Mononuclear cell (primary cell): ENCODE measurements around the gene C4A. TPM values are rescaled to one million over a fixed set of nuclear protein-coding genes. Genes with fewer than 3 reads are reported as not detected.
"Not testable (repeated sequence)": the region's sequence is repeated elsewhere in the genome, so short reads cannot be mapped to it uniquely, and the experiment has no call there.

Experiments used
- H3K27me3 ChIP-seq: 2 replicates; pipeline ENCODE4 v1.6.0; 2011; ENCODE audit warnings: low read length, control low read depth; ENCODE audit not compliant: insufficient read depth
- H3K4me1 ChIP-seq: 2 replicates; pipeline ENCODE4 v1.5.1; 2011; ENCODE audit warnings: mild to moderate bottlenecking, low read length, control low read depth; ENCODE audit not compliant: insufficient read depth
- H3K4me3 ChIP-seq: 2 replicates; pipeline ENCODE4 v1.5.1; 2011; ENCODE audit warnings: mild to moderate bottlenecking, low read length, moderate library complexity
- H3K9me3 ChIP-seq: 2 replicates; pipeline ENCODE4 v1.5.1; 2011; ENCODE audit warnings: low read depth, mild to moderate bottlenecking, control low read depth, low read length
- total RNA-seq: library from RNA; depleted of rRNA; stranded (reverse); fragments of >200 nt; gene quantifications from one replicate; pipeline ENCODE4 v1.2.3, GENCODE V29; 2012

The C4A gene
- total RNA-seq, 1 donor: 0.94 TPM

- not testable (repeated sequence) for H3K4me3 ChIP-seq, H3K9me3 ChIP-seq, H3K27me3 ChIP-seq
These were observed 40.2 kb downstream of the C4A start for GRCh38 chr6:32022100-32022499.

GRCh38 chr6:32028631-32029030, 46.8 kb downstream of the C4A start:
- H3K9me3 ChIP-seq, H3K4me3 ChIP-seq, H3K4me1 ChIP-seq, H3K27me3 ChIP-seq: not testable (repeated sequence)

More at GRCh38 chr6:32022100-32022499, 40.2 kb downstream of the C4A start:
- not testable (repeated sequence) for H3K4me1 ChIP-seq

- not testable (repeated sequence) for H3K4me3 ChIP-seq, H3K9me3 ChIP-seq, H3K27me3 ChIP-seq, H3K4me1 ChIP-seq
These were observed 47.7 kb downstream of the C4A start for GRCh38 chr6:32029553-32029952.

GRCh38 chr6:32035283-32036013, 53.6 kb downstream of the C4A start:
- not testable (repeated sequence) for H3K27me3 ChIP-seq, H3K4me3 ChIP-seq, H3K4me1 ChIP-seq, H3K9me3 ChIP-seq

GRCh38 chr6:32037136-32037535, 55.3 kb downstream of the C4A start:
- not testable (repeated sequence) for H3K4me3 ChIP-seq, H3K27me3 ChIP-seq, H3K9me3 ChIP-seq, H3K4me1 ChIP-seq

- not testable (repeated sequence) for H3K4me3 ChIP-seq, H3K4me1 ChIP-seq, H3K9me3 ChIP-seq
These were observed 56.0 kb downstream of the C4A start, which contains the start of gene CYP21A2 for GRCh38 chr6:32037598-32038524. CYP21A2 (plus strand) TSS chr6:32038415; CDS start chr6:32038423, 8 bp downstream.

GRCh38 chr6:32038878-32039277, 57.0 kb downstream of the C4A start:
- H3K9me3 ChIP-seq, H3K4me1 ChIP-seq, H3K4me3 ChIP-seq, H3K27me3 ChIP-seq: not testable (repeated sequence)

More at GRCh38 chr6:32037598-32038524, 56.0 kb downstream of the C4A start, which contains the start of gene CYP21A2:
- not testable (repeated sequence) for H3K27me3 ChIP-seq

- H3K4me1 ChIP-seq, H3K4me3 ChIP-seq, H3K27me3 ChIP-seq, H3K9me3 ChIP-seq: not testable (repeated sequence)
These were observed 57.7 kb downstream of the C4A start for GRCh38 chr6:32039321-32040274.

- H3K4me1 ChIP-seq, H3K27me3 ChIP-seq, H3K4me3 ChIP-seq, H3K9me3 ChIP-seq: not testable (repeated sequence)
These were observed 58.6 kb downstream of the C4A start for GRCh38 chr6:32040299-32041049.

GRCh38 chr6:32041050-32041321, 59.1 kb downstream of the C4A start:
- not testable (repeated sequence) for H3K4me1 ChIP-seq, H3K9me3 ChIP-seq, H3K4me3 ChIP-seq, H3K27me3 ChIP-seq

DNA sequence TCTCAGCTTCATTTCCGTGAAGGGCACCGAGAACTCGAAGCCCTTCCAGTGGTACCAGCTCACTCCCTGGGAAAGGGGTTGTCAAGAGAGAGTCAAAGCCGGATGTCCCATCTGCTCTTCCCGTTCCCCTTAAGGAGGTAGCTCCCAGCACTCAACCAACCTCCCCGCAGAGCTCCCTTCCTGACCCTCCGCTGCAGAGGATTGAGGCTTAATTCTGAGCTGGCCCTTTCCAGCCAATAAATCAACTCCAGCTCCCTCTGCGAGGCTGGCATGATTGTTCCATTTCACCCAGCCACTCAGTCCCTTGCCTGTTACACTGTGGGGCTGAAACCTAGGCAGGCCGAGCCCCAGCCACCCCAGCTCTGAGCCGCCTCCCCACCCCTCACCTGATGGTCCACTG, 59.5 kb downstream of the C4A start:
- not testable (repeated sequence) for H3K4me3 ChIP-seq, H3K9me3 ChIP-seq, H3K27me3 ChIP-seq, H3K4me1 ChIP-seq

DNA sequence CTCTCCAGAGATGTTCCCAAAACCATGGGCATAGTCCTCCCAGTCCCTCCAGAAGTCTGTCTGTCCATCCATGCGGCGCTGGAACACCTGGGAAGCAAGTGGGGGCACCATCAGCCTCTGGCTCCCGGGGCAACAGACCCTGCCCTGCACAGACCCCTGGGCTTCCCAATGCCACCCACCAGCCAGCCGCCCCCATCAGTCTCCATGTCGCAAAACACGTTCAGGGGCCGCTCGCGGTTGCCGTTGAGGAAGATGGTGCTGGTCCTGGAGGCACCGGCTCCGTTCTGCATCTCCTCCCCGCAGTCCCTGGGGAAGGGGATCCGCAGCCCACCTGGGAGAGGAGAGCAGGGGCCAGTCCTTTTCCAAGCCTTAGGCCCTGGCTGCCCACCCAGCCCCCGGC, 60.4 kb downstream of the C4A start:
- H3K27me3 ChIP-seq, H3K4me3 ChIP-seq, H3K4me1 ChIP-seq: not testable (repeated sequence)

DNA sequence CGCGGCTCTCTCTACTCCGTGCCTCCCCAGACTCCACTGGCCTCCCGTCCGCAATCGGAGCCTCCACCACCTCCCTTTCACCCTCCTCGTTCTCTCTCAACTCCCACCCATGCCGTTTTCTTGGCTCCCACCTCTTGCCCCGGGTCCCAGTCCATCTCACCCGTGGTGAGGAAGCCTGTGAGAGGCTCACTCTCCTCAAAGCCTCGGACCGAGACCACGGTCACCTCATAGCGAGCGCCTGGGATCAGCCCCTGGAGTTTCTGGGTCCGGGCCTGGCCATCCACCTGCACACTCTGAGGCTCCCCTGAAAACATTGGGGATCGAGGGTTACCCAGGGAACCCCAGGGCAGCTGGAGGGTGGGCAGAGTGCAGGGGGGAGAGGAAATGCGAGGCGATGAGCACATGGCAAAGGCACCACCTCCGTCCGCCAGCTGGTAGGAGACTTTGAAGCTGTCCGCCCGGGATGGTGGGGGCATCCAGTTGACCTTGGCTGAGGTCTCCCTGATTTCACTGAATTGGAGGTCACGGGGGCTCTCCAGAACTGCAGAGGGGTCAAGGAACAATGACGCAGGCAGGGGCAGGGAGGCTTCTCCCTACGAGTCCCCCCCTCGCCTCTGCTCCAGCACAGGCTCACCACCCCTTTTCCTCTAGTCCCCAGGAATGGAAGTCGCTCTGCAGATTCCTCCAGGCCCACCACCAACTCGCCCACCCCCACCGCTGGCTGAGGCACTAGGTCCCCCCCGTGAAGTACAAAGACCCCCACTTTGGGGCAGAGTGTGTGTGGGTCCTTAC, 61.9 kb downstream of the C4A start:
- H3K27me3 ChIP-seq, H3K4me1 ChIP-seq, H3K9me3 ChIP-seq, H3K4me3 ChIP-seq: not testable (repeated sequence)

More for the DNA sequence above, 60.4 kb downstream of the C4A start:
- H3K9me3 ChIP-seq: not testable (repeated sequence)

GRCh38 chr6:32044916-32045315, 63.1 kb downstream of the C4A start:
- H3K4me3 ChIP-seq, H3K27me3 ChIP-seq, H3K4me1 ChIP-seq, H3K9me3 ChIP-seq: not testable (repeated sequence)
